H4 (cell line): ENCODE data around the gene UNC79. TPM values are rescaled to one million over a fixed set of nuclear protein-coding genes. Genes with fewer than 3 reads are reported as not detected.

Source experiments
- DNase-seq: peaks from one replicate; pipeline ENCODE4 v3.0.0-alpha.2; 2015; ENCODE audit warnings: low spot score
- total RNA-seq: library from RNA; depleted of rRNA; stranded (reverse); fragments of >200 nt; shearing (Covaris generic); gene quantifications from 2 replicates; pipeline ENCODE4 v1.2.3, GENCODE V29; 2014; rRNA removed

UNC79 gene
- total RNA-seq, 1 experiment from 2014 or later: 0.06 TPM

DNA sequence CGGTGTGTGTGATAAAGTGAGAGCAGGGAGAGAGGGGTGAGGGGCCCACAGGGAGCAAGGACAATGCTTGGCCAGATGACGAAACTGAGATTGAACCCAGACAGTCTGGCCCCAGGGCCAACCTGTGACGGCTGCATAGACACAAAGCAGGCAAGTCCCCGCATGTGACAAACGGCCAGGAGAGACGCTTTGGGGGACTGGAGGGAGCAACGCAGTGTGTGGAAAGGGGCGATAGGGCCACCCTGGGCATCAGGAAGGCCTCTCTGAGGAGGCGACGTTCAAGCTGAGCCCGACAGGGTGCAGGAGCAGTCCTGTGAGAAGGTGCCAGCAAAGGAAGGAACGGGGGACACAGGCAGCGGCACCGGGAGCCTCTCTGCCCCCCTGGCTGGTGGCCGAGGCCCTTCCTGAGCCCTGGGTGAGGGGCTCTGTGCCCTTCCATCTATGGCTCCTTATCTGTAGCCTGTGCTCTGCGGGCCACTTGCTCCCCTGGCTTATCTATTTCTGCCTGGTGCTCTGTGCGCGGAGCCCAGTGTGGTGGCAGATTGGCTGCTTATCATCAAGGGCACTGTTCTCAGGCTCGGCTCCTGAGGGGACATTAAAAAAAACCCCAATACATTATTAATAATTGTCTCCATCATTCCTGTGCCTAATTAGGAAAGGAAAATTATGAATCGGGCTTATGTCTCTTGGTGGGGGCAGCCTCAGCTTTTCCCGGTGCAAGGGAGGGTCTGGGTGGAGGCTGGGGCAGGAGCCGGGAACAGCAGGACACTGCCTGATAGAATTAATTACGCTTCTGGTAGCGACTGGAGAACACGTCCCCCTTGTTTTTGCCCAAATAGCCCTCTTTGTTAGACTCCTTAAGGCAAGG, 317.7 kb downstream of the UNC79 start:
- no peak for DNase-seq

- DNase-seq: no peak
These were observed 318.3 kb downstream of the UNC79 start for GRCh38 chr14:93749076-93749420.

DNA sequence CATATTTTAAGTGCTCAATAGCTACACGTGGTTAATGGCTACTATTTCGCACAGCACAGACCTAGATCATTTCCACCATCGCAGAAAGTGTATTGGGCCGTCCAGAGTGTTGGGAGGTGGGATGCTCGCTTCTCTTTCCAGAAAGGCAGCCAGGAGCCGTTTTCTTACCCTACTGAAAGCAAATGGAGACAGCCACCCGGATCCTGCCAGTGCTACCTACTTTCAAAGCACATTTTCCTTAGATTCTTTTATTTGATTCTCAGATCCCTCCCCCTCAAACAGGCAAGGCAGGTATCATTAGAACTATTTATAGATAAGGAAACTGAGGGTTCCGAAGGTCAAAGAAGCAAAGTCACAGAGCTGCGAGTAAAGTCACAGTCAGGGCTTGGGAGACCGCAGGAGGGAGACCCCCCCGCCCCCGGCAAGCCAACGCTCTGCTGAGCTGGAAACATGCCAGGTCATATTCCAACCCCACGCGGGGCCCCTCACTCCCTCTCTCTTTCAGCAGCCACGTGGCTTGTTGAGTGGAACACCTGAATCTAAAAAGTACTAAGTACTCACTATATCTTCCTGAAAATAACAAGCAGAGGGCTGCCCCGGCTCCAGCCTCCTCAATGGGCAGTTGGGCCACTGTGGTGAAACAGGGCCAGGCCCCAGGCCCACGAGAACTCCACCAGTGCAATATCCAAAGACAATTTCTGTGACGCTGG, 321.4 kb downstream of the UNC79 start:
- no peak for DNase-seq

DNA sequence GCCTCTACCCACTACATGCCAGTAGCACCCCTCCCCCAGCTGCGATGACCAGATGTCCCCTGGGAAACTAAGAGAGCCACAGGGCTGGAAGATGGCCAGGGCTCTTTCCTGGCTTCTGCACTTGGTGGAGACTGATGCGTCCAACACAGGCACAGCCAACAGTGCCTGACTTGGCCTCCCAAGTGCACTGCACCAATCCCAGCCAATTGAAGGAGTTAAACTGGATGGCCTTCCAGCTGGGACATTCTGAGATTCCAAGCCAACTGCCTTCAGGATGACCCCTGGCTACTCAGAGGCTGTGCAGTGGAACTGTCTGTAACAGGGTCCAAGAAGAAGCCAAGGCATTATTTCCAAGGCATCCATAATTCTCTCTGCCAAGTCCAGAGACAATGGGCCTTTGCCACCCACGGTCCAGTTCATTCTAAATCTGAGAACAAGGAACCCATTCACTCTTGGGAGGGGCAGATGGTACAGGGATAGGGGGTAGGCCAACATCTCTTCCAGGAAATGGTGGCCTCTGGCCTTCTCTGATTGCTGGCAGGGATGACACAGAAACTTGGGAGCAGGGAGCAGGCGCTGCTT, 322.3 kb downstream of the UNC79 start:
- no peak for DNase-seq

GRCh38 chr14:93753647-93754046, 322.9 kb downstream of the UNC79 start:
- no peak for DNase-seq

DNA sequence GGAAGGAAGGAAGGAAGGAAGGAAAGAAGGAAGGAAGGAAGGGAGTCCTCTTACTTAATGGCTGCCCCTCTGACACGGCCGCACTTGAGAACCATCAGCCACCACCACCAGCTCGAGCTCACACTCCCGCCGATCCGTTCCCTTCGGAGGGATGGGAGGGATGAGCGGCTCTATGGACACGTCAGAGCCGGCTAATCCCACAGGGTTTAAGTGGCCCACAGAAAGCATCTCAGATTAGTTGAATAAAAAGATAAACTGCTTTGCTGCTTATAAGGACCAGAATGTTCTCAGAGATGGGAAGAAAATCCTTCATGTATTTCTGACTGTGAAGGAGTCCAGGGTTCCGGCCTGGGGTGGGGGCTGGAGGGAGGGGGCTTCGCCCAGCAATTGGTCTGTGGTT, 326.5 kb downstream of the UNC79 start:
- DNase-seq: no peak

Other genes starting within 250 kb of the UNC79 start
- gene MOAP1, start 246.0 kb upstream of the UNC79 start, total RNA-seq: 8.9 and 9.1 TPM in 2 replicates
- gene LYSET, start 245.6 kb upstream of the UNC79 start, total RNA-seq: 22.7 and 28.7 TPM in 2 replicates
- gene GON7, start 223.9 kb upstream of the UNC79 start, total RNA-seq: 28.8 and 34.8 TPM in 2 replicates
- gene UBR7, start 223.7 kb upstream of the UNC79 start, total RNA-seq: 28.4 and 39.5 TPM in 2 replicates
- gene BTBD7, start 97.9 kb upstream of the UNC79 start, total RNA-seq: 11.0 and 12.4 TPM in 2 replicates
- not detected in 2 replicates for gene COX8C, start 83.8 kb upstream of the UNC79 start, total RNA-seq